Neural progenitor cell (in vitro differentiated cells): Measurements from ENCODE around the gene LYRM2. TPM values are rescaled to one million over a fixed set of nuclear protein-coding genes. Genes with fewer than 3 reads are reported as not detected.

Experiments
- DNase-seq: peaks from one replicate; pipeline ENCODE4 v3.0.0-alpha.2; 2016; ENCODE audit warnings: low spot score
- H2AFZ ChIP-seq: fragments of 200-600 bp; sonication (generic); replicated peaks from 2 replicates; pipeline ENCODE4 v1.6.1; 2016; ENCODE audit warnings: antibody characterized with exemption
- H3F3A ChIP-seq: fragments of 200-600 bp; sonication (generic); 2 replicates; pipeline ENCODE4 v1.6.1; 2016; ENCODE audit warnings: antibody characterized with exemption, low read depth
- H3K27ac ChIP-seq: fragments of 200-600 bp; sonication (generic); 2 replicates; pipeline ENCODE4 v1.5.1; 2016; ENCODE audit warnings: mild to moderate bottlenecking
- H3K27me3 ChIP-seq: fragments of 200-600 bp; sonication (generic); 2 replicates; pipeline ENCODE4 v1.6.1; 2016; ENCODE audit warnings: mild to moderate bottlenecking, moderate library complexity
- H3K36me3 ChIP-seq: fragments of 200-600 bp; sonication (generic); 2 replicates; pipeline ENCODE4 v1.5.1; 2016
- H3K4me1 ChIP-seq: fragments of 200-600 bp; sonication (generic); 2 replicates; pipeline ENCODE4 v1.6.1; 2016; ENCODE audit warnings: mixed run types
- H3K4me2 ChIP-seq: fragments of 200-600 bp; sonication (generic); 2 replicates; pipeline ENCODE4 v1.6.1; 2016
- H3K4me3 ChIP-seq: fragments of 200-600 bp; sonication (generic); 2 replicates; pipeline ENCODE4 v1.5.1; 2016
- H3K79me2 ChIP-seq: fragments of 200-600 bp; sonication (generic); 2 replicates; pipeline ENCODE4 v1.6.1; 2016; ENCODE audit warnings: low read depth
- H3K9ac ChIP-seq: fragments of 200-600 bp; sonication (generic); 2 replicates; pipeline ENCODE4 v1.6.1; 2016
- H3K9me3 ChIP-seq: fragments of 200-600 bp; sonication (generic); 2 replicates; pipeline ENCODE4 v1.5.1; 2016; ENCODE audit warnings: low read depth
- H4K20me1 ChIP-seq: fragments of 200-600 bp; sonication (generic); 2 replicates; pipeline ENCODE4 v1.6.1; 2016; ENCODE audit warnings: low read depth
- H3K27ac Mint-ChIP-seq: 3 replicates; pipeline ENCODE4 v1.8.0; 2021; ENCODE audit warnings: mixed read lengths
- H3K27me3 Mint-ChIP-seq: 2 replicates; pipeline ENCODE4 v1.8.0; 2022; ENCODE audit warnings: low read depth, mild to moderate bottlenecking, inconsistent platforms, moderate library complexity, mixed read lengths; ENCODE audit not compliant: insufficient read depth
- H3K36me3 Mint-ChIP-seq: 3 replicates; pipeline ENCODE4 v1.8.0; 2021; ENCODE audit warnings: mixed read lengths
- H3K4me1 Mint-ChIP-seq: 3 replicates; pipeline ENCODE4 v1.8.0; 2021; ENCODE audit warnings: mixed read lengths
- H3K4me3 Mint-ChIP-seq: 3 replicates; pipeline ENCODE4 v1.8.0; 2021; ENCODE audit warnings: mild to moderate bottlenecking, moderate library complexity, mixed read lengths
- H3K9me3 Mint-ChIP-seq: 3 replicates; pipeline ENCODE4 v1.8.0; 2020; ENCODE audit warnings: mixed read lengths
- CTCF ChIP-seq: fragments of 200-600 bp; sonication (generic); IDR thresholded peaks from 2 replicates; pipeline ENCODE4 v1.5.1; 2017; ENCODE audit warnings: antibody characterized with exemption, mild to moderate bottlenecking
- EZH2 ChIP-seq: fragments of 200-600 bp; sonication (generic); IDR thresholded peaks from 2 replicates; pipeline ENCODE4 v1.6.1; 2017; ENCODE audit warnings: antibody characterized with exemption, mild to moderate bottlenecking, moderate library complexity
- EZH2phosphoT487 ChIP-seq: fragments of 200-600 bp; sonication (generic); IDR thresholded peaks from 2 replicates; pipeline ENCODE4 v1.6.1; 2017; ENCODE audit warnings: antibody characterized with exemption
- total RNA-seq: library from RNA; depleted of rRNA; stranded (reverse); fragments of >200 nt; gene quantifications from 2 replicates; pipeline ENCODE4 v1.2.3, GENCODE V29; 2015; ENCODE audit warnings: low replicate concordance

The LYRM2 gene, protein sequence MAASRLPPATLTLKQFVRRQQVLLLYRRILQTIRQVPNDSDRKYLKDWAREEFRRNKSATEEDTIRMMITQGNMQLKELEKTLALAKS
- total RNA-seq: 21.6 and 37.1 TPM in 2 replicates

- peak within 1 kb of the TSS; percentile 87 for H3K27ac Mint-ChIP-seq
Measured at GRCh38 chr6:89638320-89639195, at the start of gene LYRM2. Gene LYRM2 (minus strand): TSS chr6:89638747. CDS start chr6:89638716, 31 bp downstream.

DNA sequence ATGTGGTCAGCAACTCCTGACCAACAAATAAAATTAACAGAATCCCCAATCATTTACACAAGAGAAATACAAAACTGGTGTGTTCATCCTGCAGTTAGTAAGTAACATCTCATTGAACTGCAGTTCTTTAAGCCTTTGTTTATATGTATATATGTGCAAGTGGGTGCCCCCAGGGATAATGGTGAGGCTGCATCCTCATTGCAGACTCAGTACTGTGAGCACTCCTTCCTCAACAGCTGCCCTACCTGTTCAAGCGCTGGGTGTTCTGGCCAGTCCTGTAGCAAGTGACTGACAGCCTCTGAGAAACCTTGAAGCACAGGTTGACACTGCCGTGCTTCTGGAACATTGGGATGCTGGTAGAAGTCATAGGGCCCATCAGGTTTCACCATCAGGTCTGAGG is 49.8 kb upstream of the LYRM2 start:
- Histone ChIP-seq H3K27me3 (no peaks in the 10 kb centered on the region), H4K20me1 (no peaks in the 10 kb centered on the region), H3K4me3 (no peak overlapping the region), H3F3A (peaks cover 15% of the 10 kb centered on the region), H3K9ac (no peak overlapping the region), H3K4me1 (peaks cover 17% of the 10 kb centered on the region), H2AFZ (no peak overlapping the region), H3K36me3 (peaks cover 13% of the 10 kb centered on the region), H3K79me2 (no peaks in the 10 kb centered on the region), H3K9me3 (no peaks in the 10 kb centered on the region), H3K4me2 (no peak overlapping the region), H3K27ac (no peak overlapping the region)
- Mint-ChIP-seq H3K36me3 (peaks cover 41% of the 10 kb centered on the region), H3K4me1 (peaks cover 15% of the 10 kb centered on the region), H3K27me3 (peaks cover 2% of the 10 kb centered on the region), H3K9me3 (no peaks in the 10 kb centered on the region), H3K4me3 (no peak overlapping the region), H3K27ac (no peak overlapping the region)
- no peak for TF ChIP-seq EZH2
- TF ChIP-seq EZH2phosphoT487: no peak
- no peak for TF ChIP-seq CTCF
- no peak for DNase-seq

More at GRCh38 chr6:89638320-89639195, at the start of gene LYRM2:
- H3K9me3 Mint-ChIP-seq: no peaks in the 10 kb centered on the region
- no peaks in the 10 kb centered on the region for H3K9me3 ChIP-seq
- peak within 1 kb of the TSS; percentile 98 for H2AFZ ChIP-seq
- H3K4me1 ChIP-seq: peaks cover 11% of the 10 kb centered on the region
- peak within 1 kb of the TSS; percentile 59 for H3K27ac ChIP-seq
- TF ChIP-seq EZH2 (no peak), EZH2phosphoT487 (no peak), CTCF (peak; percentile 12)
- H3K4me3 Mint-ChIP-seq: peak within 1 kb of the TSS; percentile 93
- peak within 1 kb of the TSS; percentile 86 for H3K4me3 ChIP-seq
- H3K27me3 Mint-ChIP-seq: peaks cover 4% of the 10 kb centered on the region
- peaks cover 13% of the 10 kb centered on the region for H3K36me3 Mint-ChIP-seq
- peak within 1 kb of the TSS; percentile 56 for H3K9ac ChIP-seq
- H4K20me1 ChIP-seq: peaks cover 9% of the 10 kb centered on the region
- H3K4me2 ChIP-seq: peak within 1 kb of the TSS; percentile 97
- H3K36me3 ChIP-seq: peaks cover 8% of the 10 kb centered on the region
- no peaks in the 10 kb centered on the region for H3K27me3 ChIP-seq
- peaks cover 28% of the 10 kb centered on the region for H3F3A ChIP-seq
- H3K4me1 Mint-ChIP-seq: peaks cover 29% of the 10 kb centered on the region
- H3K79me2 ChIP-seq: peaks cover 31% of the 10 kb centered on the region
- peak; percentile 97 for DNase-seq

- no peak for TF ChIP-seq CTCF
- no peak for TF ChIP-seq EZH2phosphoT487
- TF ChIP-seq EZH2: no peak
- H2AFZ ChIP-seq: no peak overlapping the region
- H3K9me3 ChIP-seq: no peaks in the 10 kb centered on the region
- H3K4me1 ChIP-seq: peaks cover 7% of the 10 kb centered on the region
- no peaks in the 10 kb centered on the region for H3K27me3 ChIP-seq
- Mint-ChIP-seq H3K36me3 (peaks cover 40% of the 10 kb centered on the region), H3K27ac (no peak overlapping the region), H3K4me1 (peaks cover 6% of the 10 kb centered on the region), H3K27me3 (no peaks in the 10 kb centered on the region), H3K4me3 (no peak overlapping the region), H3K9me3 (no peaks in the 10 kb centered on the region)
- DNase-seq: no peak
- H3K79me2 ChIP-seq: no peaks in the 10 kb centered on the region
- H3K4me3 ChIP-seq: no peak overlapping the region
- no peak overlapping the region for H3K4me2 ChIP-seq
- no peak overlapping the region for H3K27ac ChIP-seq
- no peak overlapping the region for H3K9ac ChIP-seq
- H4K20me1 ChIP-seq: no peaks in the 10 kb centered on the region
- peaks cover 6% of the 10 kb centered on the region for H3F3A ChIP-seq
- H3K36me3 ChIP-seq: peaks cover 20% of the 10 kb centered on the region
Measured at GRCh38 chr6:89685311-89685710, 46.8 kb upstream of the LYRM2 start.
